SK-N-MC (cell line): ENCODE results near the gene ZP1.

ENCODE experiments used
- DNase-seq: peaks from one replicate; pipeline ENCODE4 v3.0.0-alpha.2; 2011; ENCODE audit warnings: low read depth, low spot score
- H3K27ac ChIP-seq: fragments of 200-600 bp; sonication (generic); 2 replicates; pipeline ENCODE4 v1.5.1; 2016; ENCODE audit warnings: mixed run types
- H3K36me3 ChIP-seq: fragments of 200-600 bp; sonication (generic); 2 replicates; pipeline ENCODE4 v1.6.1; 2017; ENCODE audit warnings: antibody characterized with exemption, low read length, mixed read lengths; ENCODE audit not compliant: insufficient read depth
- H3K4me3 ChIP-seq: fragments of 200-600 bp; sonication (generic); 2 replicates; pipeline ENCODE4 v1.5.1; 2016
- H3K9ac ChIP-seq: fragments of 200-600 bp; sonication (generic); 2 replicates; pipeline ENCODE4 v1.8.0; 2017; ENCODE audit warnings: mixed run types, mixed read lengths; ENCODE audit not compliant: insufficient read length
- H3K9me3 ChIP-seq: fragments of 200-600 bp; sonication (generic); 2 replicates; pipeline ENCODE4 v1.6.1; 2017; ENCODE audit warnings: low read depth, mild to moderate bottlenecking, antibody characterized with exemption, low read length, moderate library complexity, mixed read lengths
- EZH2 ChIP-seq: fragments of 200-600 bp; sonication (generic); IDR thresholded peaks from one replicate; pipeline ENCODE4 v1.6.1; 2017; ENCODE audit warnings: antibody characterized with exemption
- FOXP2 ChIP-seq: optimal IDR thresholded peaks from 2 replicates; pipeline ENCODE3; 2011; ENCODE audit warnings: mild to moderate bottlenecking, moderate library complexity; ENCODE audit not compliant: insufficient read depth; ENCODE audit errors: extremely low read length, control extremely low read depth
- POLR2AphosphoS5 ChIP-seq: IDR thresholded peaks from 2 replicates; pipeline ENCODE4 v1.6.1; 2012; ENCODE audit warnings: mild to moderate bottlenecking, low read depth, low read length, borderline replicate concordance

Gene ZP1

GRCh38 chr11:60842668-60843600 is 24.4 kb upstream of the ZP1 start:
- no peaks in the 10 kb centered on the region for H3K9me3 ChIP-seq
- no peak overlapping the region for H3K27ac ChIP-seq
- peak overlapping the region; percentile 94 for H3K9ac ChIP-seq
- TF ChIP-seq POLR2AphosphoS5 (no peak), EZH2 (no peak), FOXP2 (no peak)
- H3K4me3 ChIP-seq = peak overlapping the region; percentile 97
- no peak for DNase-seq
- H3K36me3 ChIP-seq = peaks cover 12% of the 10 kb centered on the region; the same call in 1 of the 2 replicates

- H3K4me3 ChIP-seq = peak overlapping the region; percentile 97
- DNase-seq = no peak
- no peak overlapping the region for H3K27ac ChIP-seq
- no peak for TF ChIP-seq EZH2
- no peak for TF ChIP-seq FOXP2
- no peak for TF ChIP-seq POLR2AphosphoS5
- no peaks in the 10 kb centered on the region for H3K9me3 ChIP-seq
- H3K36me3 ChIP-seq = peaks cover 24% of the 10 kb centered on the region; the same call in 1 of the 2 replicates
- H3K9ac ChIP-seq = peak overlapping the region; percentile 94
Measured at GRCh38 chr11:60844045-60844869, 23.1 kb upstream of the ZP1 start.

- Histone ChIP-seq H3K27ac (no peak overlapping the region), H3K4me3 (peak overlapping the region; percentile 97), H3K36me3 (peaks cover 28% of the 10 kb centered on the region; the same call in 1 of the 2 replicates), H3K9me3 (no peaks in the 10 kb centered on the region), H3K9ac (peak overlapping the region; percentile 94)
- TF ChIP-seq FOXP2 (no peak), POLR2AphosphoS5 (no peak), EZH2 (no peak)
- DNase-seq = no peak
Measured at GRCh38 chr11:60844870-60845221, 22.5 kb upstream of the ZP1 start.

- DNase-seq = no peak
- TF ChIP-seq FOXP2 = no peak
- Histone ChIP-seq H3K36me3 (peaks cover 28% of the 10 kb centered on the region; the same call in 1 of the 2 replicates), H3K9ac (peak overlapping the region; percentile 94), H3K27ac (no peak overlapping the region), H3K9me3 (no peaks in the 10 kb centered on the region), H3K4me3 (no peak overlapping the region)
Measured at GRCh38 chr11:60845338-60845737, 22.0 kb upstream of the ZP1 start.

GRCh38 chr11:60847281-60847680 is 20.1 kb upstream of the ZP1 start:
- no peak overlapping the region for H3K4me3 ChIP-seq
- DNase-seq = no peak
- no peak overlapping the region for H3K27ac ChIP-seq
- H3K9me3 ChIP-seq = no peaks in the 10 kb centered on the region
- TF ChIP-seq EZH2 (no peak), FOXP2 (no peak), POLR2AphosphoS5 (no peak)
- no peak overlapping the region for H3K9ac ChIP-seq
- peaks cover 41% of the 10 kb centered on the region; the same call in 1 of the 2 replicates for H3K36me3 ChIP-seq

DNA sequence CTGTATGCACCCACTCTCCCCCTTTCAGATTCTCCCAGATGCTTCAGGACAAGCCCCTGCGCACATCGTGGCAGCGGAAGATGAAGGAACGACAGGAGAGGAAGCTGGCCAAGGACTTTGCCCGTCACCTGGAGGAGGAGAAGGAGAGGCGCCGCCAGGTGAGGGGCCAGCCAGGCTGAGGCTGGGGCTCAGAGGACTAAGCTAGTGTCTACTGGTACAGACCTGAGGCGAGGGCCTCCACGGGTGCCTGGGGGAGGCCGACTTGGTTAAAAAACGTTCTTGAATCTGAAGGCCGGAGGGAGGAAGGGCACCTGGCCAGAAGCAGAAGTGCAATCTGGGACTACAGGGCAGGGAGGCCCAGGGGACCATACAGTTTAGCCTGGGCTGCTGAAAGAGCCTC is 19.4 kb upstream of the ZP1 start:
- Histone ChIP-seq H3K36me3 (peaks cover 41% of the 10 kb centered on the region; the same call in 1 of the 2 replicates), H3K9me3 (no peaks in the 10 kb centered on the region), H3K27ac (no peak overlapping the region), H3K9ac (no peak overlapping the region), H3K4me3 (no peak overlapping the region)
- TF ChIP-seq POLR2AphosphoS5 = no peak
- TF ChIP-seq EZH2 = no peak
- TF ChIP-seq FOXP2 = no peak
- no peak for DNase-seq

GRCh38 chr11:60848714-60849151 is 18.6 kb upstream of the ZP1 start:
- H3K4me3 ChIP-seq = no peak overlapping the region
- no peak for TF ChIP-seq FOXP2
- no peak for TF ChIP-seq EZH2
- TF ChIP-seq POLR2AphosphoS5 = no peak
- no peak overlapping the region for H3K9ac ChIP-seq
- H3K27ac ChIP-seq = no peak overlapping the region
- H3K36me3 ChIP-seq = peaks cover 41% of the 10 kb centered on the region; the same call in 1 of the 2 replicates
- no peak for DNase-seq
- no peaks in the 10 kb centered on the region for H3K9me3 ChIP-seq

DNA sequence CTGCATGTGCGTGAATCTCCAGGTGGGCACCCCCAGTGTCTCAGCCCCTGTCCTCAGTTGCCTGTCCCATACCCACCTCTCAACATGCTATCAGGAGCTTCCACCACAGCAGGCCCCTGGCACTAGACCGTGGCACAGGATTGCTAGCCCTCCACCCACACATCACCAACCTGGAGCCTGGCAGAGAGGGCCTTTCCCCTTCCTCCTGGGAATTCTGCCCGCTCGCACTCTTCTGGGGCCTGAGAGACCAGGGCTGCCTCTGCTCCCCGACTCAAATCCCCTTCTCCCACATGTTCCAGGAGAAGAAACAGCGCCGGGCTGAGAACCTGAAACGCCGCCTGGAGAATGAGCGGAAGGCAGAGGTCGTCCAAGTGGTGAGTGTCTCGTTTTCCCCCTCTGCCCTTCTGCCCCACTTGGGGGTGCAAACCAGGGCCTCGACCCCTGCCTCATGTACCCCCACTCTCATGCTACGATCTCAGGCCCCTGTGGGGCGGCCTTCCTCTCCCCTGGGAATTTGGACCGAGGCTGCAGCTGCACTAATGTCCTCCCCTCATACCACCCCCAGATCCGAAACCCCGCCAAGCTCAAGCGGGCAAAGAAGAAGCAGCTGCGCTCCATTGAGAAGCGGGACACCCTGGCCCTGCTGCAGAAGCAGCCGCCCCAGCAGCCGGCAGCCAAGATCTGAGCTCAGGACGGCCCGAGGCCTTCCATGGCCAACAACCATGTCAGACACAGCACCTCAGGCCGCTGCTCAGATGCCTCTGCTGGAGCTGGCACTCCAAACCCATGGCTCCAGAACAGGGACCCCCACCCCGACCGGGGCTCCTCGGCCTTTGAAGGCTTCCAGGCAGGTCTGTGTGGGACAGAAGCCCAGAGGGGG is 17.5 kb upstream of the ZP1 start:
- TF ChIP-seq POLR2AphosphoS5 (no peak), FOXP2 (no peak), EZH2 (no peak)
- H3K4me3 ChIP-seq = no peak overlapping the region
- H3K9ac ChIP-seq = no peak overlapping the region
- no peaks in the 10 kb centered on the region for H3K9me3 ChIP-seq
- DNase-seq = no peak
- peaks cover 36% of the 10 kb centered on the region; the same call in 1 of the 2 replicates for H3K36me3 ChIP-seq
- H3K27ac ChIP-seq = no peak overlapping the region
